ENCODE results near the gene MTHFD2. TPM values are rescaled to one million over a fixed set of nuclear protein-coding genes. Genes with fewer than 3 reads are reported as not detected.
A peak's percentile ranks its signal among the peaks of the same experiment; 100 is the strongest.

Gene MTHFD2
- 135 and 150 TPM in 2 replicates for total RNA-seq

DNA sequence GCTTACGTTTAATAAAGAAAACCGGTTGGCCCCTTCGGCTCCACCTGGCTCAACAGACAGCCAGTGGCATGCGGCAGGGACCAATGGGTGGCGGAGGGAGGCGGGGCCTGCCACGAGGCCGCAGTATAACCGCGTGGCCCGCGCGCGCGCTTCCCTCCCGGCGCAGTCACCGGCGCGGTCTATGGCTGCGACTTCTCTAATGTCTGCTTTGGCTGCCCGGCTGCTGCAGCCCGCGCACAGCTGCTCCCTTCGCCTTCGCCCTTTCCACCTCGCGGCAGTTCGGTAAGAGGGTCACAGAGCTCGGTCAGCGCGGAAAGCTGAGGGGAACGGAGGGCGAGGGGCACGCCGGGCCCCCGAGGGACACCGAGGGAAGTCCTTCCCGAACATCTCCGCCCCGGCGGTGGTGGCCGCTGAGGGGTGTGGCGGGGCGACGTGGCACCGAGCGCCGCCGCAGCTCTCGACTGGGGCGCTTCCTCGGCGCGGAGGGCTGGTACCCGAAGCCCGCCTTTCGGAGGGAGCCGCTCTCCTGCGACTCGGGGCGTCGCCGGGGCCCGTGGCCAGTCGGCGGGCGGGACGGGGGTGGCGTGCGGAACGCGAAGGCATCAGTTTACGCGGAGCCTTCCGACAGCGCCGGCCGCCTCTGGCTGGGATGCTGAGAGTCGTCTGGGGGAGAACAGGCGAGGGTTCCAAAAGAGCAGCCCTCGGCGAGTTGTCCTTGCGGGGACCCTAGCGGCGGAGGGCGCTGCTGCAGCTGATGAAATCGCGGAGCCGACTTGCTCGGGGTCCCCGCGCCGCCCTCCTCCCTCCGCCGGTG, at the start of gene MTHFD2:
Gene MTHFD2 (plus strand): TSS at position 155 of the 814 bp plus-strand sequence. CDS start 27 bp downstream, at position 182.
- ATAC-seq (ENCODE audit: low read depth), result peak; percentile 87
- intact Hi-C loops (cut with micrococcal nuclease), result loop anchor here (1.0 to 5.0 kb wide), 9 partner anchors 13 to 334 kb away; partner anchors contain the start of genes BOLA3, C2orf81, DGUOK and MOB1A
- DNase-seq, result peak; percentile 87
- H3K4me1 Mint-ChIP-seq, result peaks cover 34% of the 10 kb centered on the region
- no peaks in the 10 kb centered on the region for H3K27me3 Mint-ChIP-seq
- peaks cover 36% of the 10 kb centered on the region for H3K36me3 Mint-ChIP-seq (ENCODE audit: low read depth)
- TF ChIP-seq, protein P1, sequence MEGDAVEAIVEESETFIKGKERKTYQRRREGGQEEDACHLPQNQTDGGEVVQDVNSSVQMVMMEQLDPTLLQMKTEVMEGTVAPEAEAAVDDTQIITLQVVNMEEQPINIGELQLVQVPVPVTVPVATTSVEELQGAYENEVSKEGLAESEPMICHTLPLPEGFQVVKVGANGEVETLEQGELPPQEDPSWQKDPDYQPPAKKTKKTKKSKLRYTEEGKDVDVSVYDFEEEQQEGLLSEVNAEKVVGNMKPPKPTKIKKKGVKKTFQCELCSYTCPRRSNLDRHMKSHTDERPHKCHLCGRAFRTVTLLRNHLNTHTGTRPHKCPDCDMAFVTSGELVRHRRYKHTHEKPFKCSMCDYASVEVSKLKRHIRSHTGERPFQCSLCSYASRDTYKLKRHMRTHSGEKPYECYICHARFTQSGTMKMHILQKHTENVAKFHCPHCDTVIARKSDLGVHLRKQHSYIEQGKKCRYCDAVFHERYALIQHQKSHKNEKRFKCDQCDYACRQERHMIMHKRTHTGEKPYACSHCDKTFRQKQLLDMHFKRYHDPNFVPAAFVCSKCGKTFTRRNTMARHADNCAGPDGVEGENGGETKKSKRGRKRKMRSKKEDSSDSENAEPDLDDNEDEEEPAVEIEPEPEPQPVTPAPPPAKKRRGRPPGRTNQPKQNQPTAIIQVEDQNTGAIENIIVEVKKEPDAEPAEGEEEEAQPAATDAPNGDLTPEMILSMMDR (IDR thresholded peaks at IDR 0.05), result peak; percentile 50
- POLR2A ChIA-PET, result interaction anchor here (0.6 to 16.6 kb wide), 22 partner anchors 8 to 637 kb away, joined by 3 to 723 read pairs (median 5); partner anchors contain the start of genes BOLA3, MOB1A, STAMBP and TPRKB
- CTCF ChIA-PET, result interaction anchor here (0.6 to 4.7 kb wide), 12 partner anchors 12 to 375 kb away, joined by 3 to 45 read pairs (median 4); partner anchors contain the start of genes BOLA3, MOB1A and STAMBP
- peak within 1 kb of the TSS; percentile 100 for H3K27ac Mint-ChIP-seq
- peak within 1 kb of the TSS; percentile 99 for H3K4me3 Mint-ChIP-seq
- H3K9me3 Mint-ChIP-seq, result no peaks in the 10 kb centered on the region

DNA sequence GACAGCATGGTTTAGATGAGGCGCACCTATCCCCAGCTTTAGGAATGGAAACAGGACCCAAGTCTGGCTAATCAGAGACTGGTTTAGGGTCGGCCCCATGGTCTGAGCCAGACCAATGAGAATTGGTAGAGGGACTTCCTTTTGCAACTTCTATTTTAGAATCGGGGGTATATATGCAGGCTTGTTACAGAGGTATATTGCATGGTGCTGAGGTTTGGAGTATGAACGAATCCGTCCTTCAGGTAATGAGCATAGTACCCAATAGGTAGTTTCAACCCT, 49.2 kb upstream of the MTHFD2 start:
- ATAC-seq (ENCODE audit: low read depth) (no peak), DNase-seq (no peak)
- Mint-ChIP-seq H3K9me3 (no peaks in the 10 kb centered on the region), H3K27me3 (no peaks in the 10 kb centered on the region), H3K4me3 (no peak overlapping the region), H3K4me1 (peaks cover 15% of the 10 kb centered on the region), H3K36me3 (ENCODE audit: low read depth) (peaks cover 26% of the 10 kb centered on the region), H3K27ac (no peak overlapping the region)
- intact Hi-C loops (cut with micrococcal nuclease), result no loop called here
- CTCF ChIA-PET, result interaction anchor here (0.6 to 6.4 kb wide), 7 partner anchors 28 to 326 kb away, joined by 3 to 59 read pairs (median 7); partner anchors contain the start of gene MTHFD2
- TF ChIP-seq, protein P1 (IDR thresholded peaks at IDR 0.05), result no peak
- POLR2A ChIA-PET, result interaction anchor here (1.0 to 3.8 kb wide), 6 partner anchors 20 to 147 kb away, joined by 3 to 24 read pairs (median 5); partner anchors contain the start of genes MOB1A and MTHFD2

DNA sequence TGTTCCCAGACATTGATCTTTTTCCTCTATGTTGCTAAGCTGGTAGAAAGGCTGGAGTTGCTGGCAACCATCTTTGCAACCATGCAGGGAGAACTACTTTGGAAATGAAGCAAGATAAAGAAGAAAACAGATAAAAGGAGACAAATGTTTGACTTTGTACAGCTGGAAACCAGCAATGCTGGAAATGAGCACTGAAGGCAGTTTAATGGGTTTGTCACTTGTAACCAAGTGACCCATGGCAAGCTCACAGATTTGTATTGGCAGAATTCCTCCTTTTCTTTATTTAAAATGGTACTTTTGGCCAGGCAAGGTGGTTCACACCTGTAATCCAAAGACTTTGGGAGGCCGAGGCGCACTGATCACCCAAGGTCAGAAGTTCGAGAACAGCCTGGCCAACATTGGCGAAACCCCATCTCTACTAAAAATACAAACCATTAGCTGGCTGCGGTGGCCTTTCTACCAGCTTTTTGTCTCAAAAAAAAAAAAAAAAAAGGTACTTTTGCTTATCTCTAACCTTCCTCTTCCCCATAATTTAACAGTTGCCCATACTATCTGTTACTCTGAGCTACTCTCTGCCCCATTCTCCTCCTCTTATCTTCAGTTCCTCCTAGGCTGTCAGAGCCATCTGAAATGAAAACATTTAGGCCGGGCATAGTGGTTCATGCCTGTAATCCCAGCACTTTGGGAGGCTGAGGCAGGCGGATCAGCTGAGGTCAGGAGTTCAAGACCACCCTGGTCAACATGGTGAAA, 48.7 kb upstream of the MTHFD2 start:
- intact Hi-C loops (cut with micrococcal nuclease), result no loop called here
- H3K27ac Mint-ChIP-seq, result peak overlapping the region; percentile 43
- DNase-seq, result no peak
- TF ChIP-seq, protein P1 (IDR thresholded peaks at IDR 0.05), result no peak
- H3K9me3 Mint-ChIP-seq, result no peaks in the 10 kb centered on the region
- ChIA-PET CTCF (interaction anchor here (0.6 to 6.4 kb wide), 8 partner anchors 29 to 328 kb away, joined by 3 to 59 read pairs (median 8); no protein-coding TSS in a partner anchor), POLR2A (interaction anchor here (0.6 to 3.8 kb wide), 9 partner anchors 14 to 315 kb away, joined by 3 to 24 read pairs (median 6); partner anchors contain the start of genes MOB1A and MTHFD2)
- H3K4me1 Mint-ChIP-seq, result peaks cover 15% of the 10 kb centered on the region
- ATAC-seq (ENCODE audit: low read depth), result no peak
- H3K27me3 Mint-ChIP-seq, result no peaks in the 10 kb centered on the region
- H3K4me3 Mint-ChIP-seq, result no peak overlapping the region
- H3K36me3 Mint-ChIP-seq (ENCODE audit: low read depth), result peaks cover 29% of the 10 kb centered on the region

DNA sequence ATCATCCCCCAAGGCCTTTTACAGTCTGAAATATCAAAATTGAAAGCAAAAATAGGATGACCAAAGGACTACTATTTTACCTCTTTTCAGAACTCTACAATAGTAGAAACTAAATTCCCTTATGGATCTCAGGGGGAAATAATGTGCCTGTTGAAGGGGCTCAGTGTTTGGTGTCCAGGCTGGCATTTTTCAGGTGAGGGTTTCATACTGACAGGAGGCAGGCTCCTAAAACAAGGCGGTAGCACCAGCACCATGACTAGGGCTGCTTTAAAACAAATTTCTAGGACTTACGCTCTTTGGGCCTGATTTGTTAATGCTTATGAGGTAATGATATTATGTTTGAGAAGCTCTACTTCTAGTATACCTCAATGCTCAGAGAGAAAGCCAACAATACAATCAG, 45.5 kb upstream of the MTHFD2 start:
- intact Hi-C loops (cut with micrococcal nuclease), result no loop called here
- ATAC-seq (ENCODE audit: low read depth) (no peak), DNase-seq (no peak)
- no peaks in the 10 kb centered on the region for H3K9me3 Mint-ChIP-seq
- H3K4me3 Mint-ChIP-seq, result no peak overlapping the region
- no peaks in the 10 kb centered on the region for H3K27me3 Mint-ChIP-seq
- peaks cover 57% of the 10 kb centered on the region for H3K36me3 Mint-ChIP-seq (ENCODE audit: low read depth)
- ChIA-PET POLR2A (interaction anchor here (1.4 kb wide), 1 partner anchor 46 kb away, joined by 4 read pairs; no protein-coding TSS in a partner anchor), CTCF (interaction anchor here (2.1 to 6.4 kb wide), 3 partner anchors 25 to 329 kb away, joined by 8 to 59 read pairs (median 23); partner anchors contain the start of gene MOB1A)
- H3K4me1 Mint-ChIP-seq, result peaks cover 15% of the 10 kb centered on the region
- H3K27ac Mint-ChIP-seq, result no peak overlapping the region
- TF ChIP-seq, protein P1 (IDR thresholded peaks at IDR 0.05), result no peak
